GM21423 (cell line): ENCODE measurements around the gene AVPR1B.

Experiments
- ATAC-seq: cut with Tn5 transposase; IDR thresholded peaks from one replicate; pipeline ENCODE4 v1.9.1; 2021; ENCODE audit warnings: mild to moderate bottlenecking, moderate library complexity; ENCODE audit not compliant: unreplicated experiment

The AVPR1B gene

GRCh38 chr1:206117151-206117948 is at the start of gene AVPR1B:
Gene AVPR1B (minus strand): TSS chr1:206117388. CDS start chr1:206116890, 498 bp downstream.
- ATAC-seq, result no peak

GRCh38 chr1:206145771-206146290 is 28.6 kb upstream of the AVPR1B start:
- no peak for ATAC-seq

- no peak for ATAC-seq
Measured at GRCh38 chr1:206144605-206145004, 27.4 kb upstream of the AVPR1B start.

GRCh38 chr1:206143537-206144172 is 26.5 kb upstream of the AVPR1B start:
- no peak for ATAC-seq

- no peak for ATAC-seq
Measured at GRCh38 chr1:206142770-206143169, 25.6 kb upstream of the AVPR1B start.

GRCh38 chr1:206142011-206142410 is 24.8 kb upstream of the AVPR1B start:
- ATAC-seq, result no peak

- no peak for ATAC-seq
Measured at GRCh38 chr1:206136241-206136640, 19.1 kb upstream of the AVPR1B start.

GRCh38 chr1:206135248-206135647 is 18.1 kb upstream of the AVPR1B start:
- ATAC-seq, result no peak

GRCh38 chr1:206133751-206134415 is 16.7 kb upstream of the AVPR1B start:
- no peak for ATAC-seq

GRCh38 chr1:206131037-206131436 is 13.8 kb upstream of the AVPR1B start:
- ATAC-seq, result no peak

GRCh38 chr1:206128196-206128595 is 11.0 kb upstream of the AVPR1B start:
- ATAC-seq, result no peak

- no peak for ATAC-seq
Measured at GRCh38 chr1:206127336-206127735, 10.1 kb upstream of the AVPR1B start.

- ATAC-seq, result no peak
Measured at GRCh38 chr1:206125346-206125745, 8.2 kb upstream of the AVPR1B start.

GRCh38 chr1:206122686-206123085 is 5.5 kb upstream of the AVPR1B start:
- no peak for ATAC-seq

- ATAC-seq, result no peak
Measured at GRCh38 chr1:206121269-206121668, 4.1 kb upstream of the AVPR1B start.

GRCh38 chr1:206120406-206120805 is 3.2 kb upstream of the AVPR1B start:
- ATAC-seq, result no peak

GRCh38 chr1:206116873-206117150 is 376 bp downstream of the AVPR1B start:
- no peak for ATAC-seq

GRCh38 chr1:206116191-206116872 is 856 bp downstream of the AVPR1B start:
- no peak for ATAC-seq

GRCh38 chr1:206115791-206116190 is 1.4 kb downstream of the AVPR1B start:
- ATAC-seq, result no peak

GRCh38 chr1:206114692-206115640 is 2.2 kb downstream of the AVPR1B start:
- ATAC-seq, result no peak
